HepG2 (cell line): Measurements from ENCODE around the gene SPON1. TPM values are rescaled to one million over a fixed set of nuclear protein-coding genes. Genes with fewer than 3 reads are reported as not detected.

Experiments used
- ATAC-seq: fragments of 200-7000 bp; cut with Tn5 transposase; 3 replicates; pipeline ENCODE4 v1.9.1; 2020; ENCODE audit warnings: mild to moderate bottlenecking, moderate library complexity
- BruUV-seq: library from RNA; stranded (reverse); fragments of 400-500 nt; replicated peaks from 2 replicates; lab custom pipeline; 2021; lab: Mats Ljungman, UMichigan
- CTCF ChIA-PET: fragments of 300-600 bp; formaldehyde crosslinking; extraction: SDS; loops from one replicate; lab custom pipeline; 2021; ENCODE audit warnings: low total read pairs, inconsistent platforms, low intra/inter-chr PET ratio; lab: Yijun Ruan, JAX
- POLR2A ChIA-PET: fragments of 350-600 bp; sonication (Branson Sonifier 250); formaldehyde crosslinking; loops from one replicate; lab custom pipeline; 2020; ENCODE audit warnings: antibody characterized with exemption, inconsistent platforms; lab: Yijun Ruan, JAX
- DNase-seq: peaks from one replicate; pipeline ENCODE4 v3.0.0-alpha.2; 2015; ENCODE audit warnings: low spot score
- FAIRE-seq: peaks from 3 replicates; lab custom pipeline; 2011; peaks lifted over from hg19 to GRCh38; lab: Jason Lieb, UNC
- H2AFZ ChIP-seq: one replicate; pipeline ENCODE4 v1.6.1; 2011; ENCODE audit warnings: low read length, inconsistent platforms
- H3K27ac ChIP-seq: fragments of 300-600 bp; 3 replicates; pipeline ENCODE4 v1.8.0; 2011; ENCODE audit warnings: mixed run types, mild to moderate bottlenecking, mixed read lengths, low read length, inconsistent platforms; ENCODE audit not compliant: insufficient read depth; ENCODE audit errors: extremely low read length
- H3K27me3 ChIP-seq, 2 experiments: fragments of 200-600 bp in 1 of 2; 2 replicates in 1 of 2; 3 replicates in 1 of 2; pipeline versions ENCODE4 v1.6.0 to v1.8.0; 2011; ENCODE audit warnings: low read length in 2 of 2, mild to moderate bottlenecking in 2 of 2, moderate library complexity in 2 of 2, inconsistent platforms in 1 of 2; ENCODE audit not compliant: insufficient read depth in 2 of 2, control insufficient read depth in 1 of 2
- H3K36me3 ChIP-seq, 2 experiments: fragments of 200-600 bp in 1 of 2; replicated peaks in 1 of 2; 2 replicates in 1 of 2; 3 replicates in 1 of 2; pipeline versions ENCODE4 v1.5.1 to v1.8.0; 2011; ENCODE audit warnings: low read length in 2 of 2, inconsistent platforms in 1 of 2; ENCODE audit not compliant: insufficient read depth in 2 of 2, control insufficient read depth in 1 of 2
- H3K4me1 ChIP-seq: 2 replicates; pipeline ENCODE4 v1.5.1; 2012; ENCODE audit warnings: low read length, inconsistent platforms; ENCODE audit not compliant: insufficient read depth
- H3K4me2 ChIP-seq: 2 replicates; pipeline ENCODE4 v1.6.0; 2011; ENCODE audit warnings: low read depth, low read length, inconsistent platforms
- H3K4me3 ChIP-seq, 3 experiments: fragments of 200-600 bp in 1 of 3; sonication (generic), shearing (Covaris generic) in 1 of 3; replicated peaks in 1 of 3; 2 replicates each; pipeline ENCODE4 v1.5.1; 2011 to 2016; ENCODE audit warnings: low read length in 3 of 3, inconsistent platforms in 2 of 3, low read depth in 2 of 3, mild to moderate bottlenecking in 2 of 3, control low read depth in 1 of 3, mixed read lengths in 1 of 3; ENCODE audit not compliant: insufficient read depth in 1 of 3
- H3K79me2 ChIP-seq: one replicate; pipeline ENCODE4 v1.6.1; 2011; ENCODE audit warnings: low read length, inconsistent platforms; ENCODE audit not compliant: insufficient read depth
- H3K9ac ChIP-seq: 2 replicates; pipeline ENCODE4 v1.6.0; 2011; ENCODE audit warnings: mild to moderate bottlenecking, low read depth, low read length, inconsistent platforms; ENCODE audit not compliant: insufficient read depth
- H3K9me3 ChIP-seq: 2 replicates; pipeline ENCODE4 v1.5.1; 2012; ENCODE audit warnings: mild to moderate bottlenecking, low read length
- H4K20me1 ChIP-seq: 2 replicates; pipeline ENCODE4 v1.6.0; 2011; ENCODE audit warnings: inconsistent platforms, mild to moderate bottlenecking, low read length, moderate library complexity; ENCODE audit not compliant: insufficient read depth
- HNRNPK ChIP-seq: fragments of 200-400 bp; formaldehyde crosslinking; IDR thresholded peaks from 2 replicates; pipeline ENCODE4 v1.6.1; 2018; ENCODE audit warnings: low read length, low read depth, moderate library complexity, mild to moderate bottlenecking; ENCODE audit not compliant: poor library complexity, severe bottlenecking
- KLF9 ChIP-seq: IDR thresholded peaks from 2 replicates; pipeline ENCODE4 v1.6.1; 2016; ENCODE audit warnings: low read depth
- NR2F2 ChIP-seq: IDR thresholded peaks from 2 replicates; pipeline ENCODE4 v1.6.1; 2012; ENCODE audit warnings: low read depth, inconsistent platforms, borderline replicate concordance
- SMYD3 ChIP-seq: sonication (generic); formaldehyde crosslinking; IDR thresholded peaks from 2 replicates; pipeline ENCODE4 v1.8.1; 2023; ENCODE audit warnings: mild to moderate bottlenecking, missing genetic modification reagents
- ZNF629 ChIP-seq: sonication (generic); formaldehyde crosslinking; conservative IDR thresholded peaks from 2 replicates; pipeline ENCODE4 v1.5.0; 2020; ENCODE audit warnings: missing genetic modification reagents
- WGBS: methylation state at CpG from one replicate; pipeline ENCODE4 v1.1.6; 2017; ENCODE audit warnings: low lambda C conversion rate; 5-methylcytosine and 5-hydroxymethylcytosine counted together
- in situ Hi-C: cut with HindIII; loops from 2 replicates; pipeline ENCODE4 v1.10.0; 2017; ENCODE audit warnings: low pct_unique_long_range_greater_than_20kb; ENCODE audit not compliant: extremely low pct_ligation_motif_present
- intact Hi-C: fragments of 100-400 bp; cut with micrococcal nuclease; formaldehyde crosslinking; loops from one replicate; pipeline ENCODE4 v1.10.0; 2022; ENCODE audit not compliant: unreplicated experiment
- polyA plus RNA-seq, 8 experiments: library from polyadenylated mRNA; depleted of rRNA in 3 of 8; stranded (reverse) in 7 of 8; unstranded in 1 of 8; fragments of >200 nt; fragmentation: Illumina TruSeq in 4 of 8; extraction: Trizol in 4 of 8; gene quantifications; 2 replicates each; pipeline versions ENCODE4 v1.2.1 to v1.2.3, GENCODE V29; 2011 to 2016; ENCODE audit warnings: low read depth in 4 of 8, missing spikeins in 1 of 8, mixed read lengths in 1 of 8; ENCODE audit not compliant: insufficient read depth in 1 of 8
- total RNA-seq, 5 experiments: library from RNA; depleted of rRNA; stranded (reverse); fragments of >200 nt; fragmentation: Illumina TruSeq; extraction: Trizol; gene quantifications; 2 replicates each; pipeline ENCODE4 v1.2.3, GENCODE V29; 2016; ENCODE audit warnings: low read depth in 1 of 5
- TF ChIP-seq, protein P1 (sequence below): IDR thresholded peaks from 2 replicates; pipeline ENCODE4 v1.6.1; 2016
- TF ChIP-seq, protein P2 (sequence below): sonication (generic); formaldehyde crosslinking; IDR thresholded peaks from 2 replicates; pipeline ENCODE4 v1.5.0; 2020; ENCODE audit warnings: missing genetic modification reagents, mild to moderate bottlenecking, borderline replicate concordance
- TF ChIP-seq, protein P3 (sequence below): sonication (generic); formaldehyde crosslinking; IDR thresholded peaks from 2 replicates; pipeline ENCODE4 v1.5.0; 2020; ENCODE audit warnings: mild to moderate bottlenecking, missing genetic modification reagents

SPON1 gene
- total and polyA plus RNA-seq, 2 of the 13 experiments (the other 11 are each of a cell fraction or from before 2014, with no cell fraction given): not detected

DNA sequence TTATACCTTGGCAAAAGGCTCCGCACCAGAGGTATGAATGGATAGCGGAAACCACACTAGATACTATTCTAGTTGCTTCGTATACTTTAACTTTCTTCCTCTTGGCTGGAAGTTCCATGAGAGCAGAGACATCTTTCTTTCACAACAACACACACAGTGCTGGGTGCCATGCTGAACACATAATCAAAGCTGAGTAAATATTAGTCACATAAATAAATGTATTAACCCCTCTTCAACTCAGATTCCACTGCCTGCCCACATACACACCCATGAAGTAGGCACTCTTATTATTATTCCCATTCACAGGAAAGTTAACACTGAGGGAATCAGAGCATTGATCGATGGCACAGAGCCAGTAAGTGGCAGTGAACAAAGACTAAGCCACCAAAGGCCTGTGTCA is 35.4 kb downstream of the SPON1 start:
- CTCF ChIA-PET: no interaction called here
- Histone ChIP-seq H3K9me3 (no peaks in the 10 kb centered on the region), H3K27me3 (no peaks in the 10 kb centered on the region), H3K4me1 (no peaks in the 10 kb centered on the region), H3K4me3 (no peak overlapping the region), H3K27ac (no peak overlapping the region)
- TF ChIP-seq SMYD3 (CRISPR knock-in tag) (no peak), KLF9 (no peak)
- TF ChIP-seq, all 625 proteins: peak for 0
- H4K20me1 ChIP-seq: no peaks in the 10 kb centered on the region
- no peak overlapping the region for H3K4me2 ChIP-seq
- no peak for DNase-seq
- H3K79me2 ChIP-seq: no peaks in the 10 kb centered on the region
- no peak overlapping the region for H3K9ac ChIP-seq
- 25% methylated on average over 4 of the region's 4 CpGs for WGBS
- BruUV-seq: no TSS peak
- H2AFZ ChIP-seq: no peak overlapping the region
- POLR2A ChIA-PET: no interaction called here
- H3K36me3 ChIP-seq: no peaks in the 10 kb centered on the region
- no peak for FAIRE-seq
- ATAC-seq: no peak
- intact Hi-C loops: no loop called here
- in situ Hi-C loops: no loop called here

DNA sequence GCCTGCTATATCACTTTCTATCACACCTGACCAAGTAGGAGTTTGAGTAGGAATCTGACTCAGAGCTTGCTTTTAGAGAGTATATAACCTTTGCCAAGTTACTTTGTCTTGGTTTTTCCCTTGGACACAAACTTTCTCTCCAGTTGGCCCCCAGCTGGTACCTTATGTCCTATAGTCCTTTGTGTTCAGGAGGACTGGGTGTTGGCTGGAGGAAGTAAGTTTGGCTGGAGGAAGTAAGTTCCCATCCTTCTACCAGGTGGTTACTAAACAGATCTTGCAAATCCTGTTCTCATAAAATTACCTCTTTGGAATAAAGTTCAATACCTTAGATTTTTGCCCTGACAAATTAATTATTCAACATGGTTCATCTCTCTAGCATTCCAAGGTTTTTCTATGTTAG is 37.2 kb downstream of the SPON1 start:
- no TSS peak for BruUV-seq
- in situ Hi-C loops (no loop called here), intact Hi-C loops (no loop called here)
- FAIRE-seq (no peak), DNase-seq (no peak), ATAC-seq (no peak)
- H3K36me3 ChIP-seq: no peaks in the 10 kb centered on the region
- H4K20me1 ChIP-seq: no peaks in the 10 kb centered on the region
- no peak overlapping the region for H3K9ac ChIP-seq
- H3K4me3 ChIP-seq: no peak overlapping the region
- H3K27me3 ChIP-seq: no peaks in the 10 kb centered on the region
- H3K4me2 ChIP-seq: no peak overlapping the region
- H3K4me1 ChIP-seq: no peaks in the 10 kb centered on the region
- no peaks in the 10 kb centered on the region for H3K9me3 ChIP-seq
- no peak overlapping the region for H2AFZ ChIP-seq
- POLR2A ChIA-PET: no interaction called here
- H3K79me2 ChIP-seq: no peaks in the 10 kb centered on the region
- TF ChIP-seq, protein P1, sequence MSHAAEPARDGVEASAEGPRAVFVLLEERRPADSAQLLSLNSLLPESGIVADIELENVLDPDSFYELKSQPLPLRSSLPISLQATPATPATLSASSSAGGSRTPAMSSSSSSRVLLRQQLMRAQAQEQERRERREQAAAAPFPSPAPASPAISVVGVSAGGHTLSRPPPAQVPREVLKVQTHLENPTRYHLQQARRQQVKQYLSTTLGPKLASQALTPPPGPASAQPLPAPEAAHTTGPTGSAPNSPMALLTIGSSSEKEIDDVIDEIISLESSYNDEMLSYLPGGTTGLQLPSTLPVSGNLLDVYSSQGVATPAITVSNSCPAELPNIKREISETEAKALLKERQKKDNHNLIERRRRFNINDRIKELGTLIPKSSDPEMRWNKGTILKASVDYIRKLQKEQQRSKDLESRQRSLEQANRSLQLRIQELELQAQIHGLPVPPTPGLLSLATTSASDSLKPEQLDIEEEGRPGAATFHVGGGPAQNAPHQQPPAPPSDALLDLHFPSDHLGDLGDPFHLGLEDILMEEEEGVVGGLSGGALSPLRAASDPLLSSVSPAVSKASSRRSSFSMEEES (CRISPR knock-in tag): no peak
- TF ChIP-seq, protein P2, sequence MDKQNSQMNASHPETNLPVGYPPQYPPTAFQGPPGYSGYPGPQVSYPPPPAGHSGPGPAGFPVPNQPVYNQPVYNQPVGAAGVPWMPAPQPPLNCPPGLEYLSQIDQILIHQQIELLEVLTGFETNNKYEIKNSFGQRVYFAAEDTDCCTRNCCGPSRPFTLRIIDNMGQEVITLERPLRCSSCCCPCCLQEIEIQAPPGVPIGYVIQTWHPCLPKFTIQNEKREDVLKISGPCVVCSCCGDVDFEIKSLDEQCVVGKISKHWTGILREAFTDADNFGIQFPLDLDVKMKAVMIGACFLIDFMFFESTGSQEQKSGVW: no peak
- TF ChIP-seq, protein P3, sequence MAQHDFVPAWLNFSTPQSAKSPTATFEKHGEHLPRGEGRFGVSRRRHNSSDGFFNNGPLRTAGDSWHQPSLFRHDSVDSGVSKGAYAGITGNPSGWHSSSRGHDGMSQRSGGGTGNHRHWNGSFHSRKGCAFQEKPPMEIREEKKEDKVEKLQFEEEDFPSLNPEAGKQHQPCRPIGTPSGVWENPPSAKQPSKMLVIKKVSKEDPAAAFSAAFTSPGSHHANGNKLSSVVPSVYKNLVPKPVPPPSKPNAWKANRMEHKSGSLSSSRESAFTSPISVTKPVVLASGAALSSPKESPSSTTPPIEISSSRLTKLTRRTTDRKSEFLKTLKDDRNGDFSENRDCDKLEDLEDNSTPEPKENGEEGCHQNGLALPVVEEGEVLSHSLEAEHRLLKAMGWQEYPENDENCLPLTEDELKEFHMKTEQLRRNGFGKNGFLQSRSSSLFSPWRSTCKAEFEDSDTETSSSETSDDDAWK (CRISPR knock-in tag): no peak
- TF ChIP-seq NR2F2 (no peak), HNRNPK (no peak), ZNF629 (CRISPR knock-in tag) (no peak)
- CTCF ChIA-PET: no interaction called here
- no peak overlapping the region for H3K27ac ChIP-seq
